Measurements from ENCODE around the gene TMEM43. TPM values are rescaled to one million over a fixed set of nuclear protein-coding genes. Genes with fewer than 3 reads are reported as not detected.

The TMEM43 gene
- total and polyA plus RNA-seq, 4 donors: 44.3 to 104 (median 74.5) TPM

DNA sequence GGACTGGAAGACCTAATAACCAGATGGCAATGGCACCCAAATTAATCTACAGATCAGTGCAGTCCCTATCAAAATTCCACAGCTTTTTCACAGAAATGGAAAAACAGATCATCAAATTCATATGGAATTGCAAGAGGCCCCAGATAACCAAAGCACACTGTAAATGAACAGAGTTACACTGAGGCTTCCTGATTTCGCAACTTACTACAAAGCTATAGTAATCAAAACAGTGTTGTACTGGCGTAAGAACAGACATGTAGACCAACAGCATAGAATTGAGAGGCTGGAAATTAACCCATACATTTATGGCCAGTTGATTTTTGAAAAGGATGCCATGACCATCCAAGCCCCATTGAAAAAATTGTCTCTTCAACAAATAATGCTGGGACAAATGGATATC is 37.3 kb downstream of the TMEM43 start:
- Histone ChIP-seq H3K27me3 (ENCODE audit: control insufficient read depth in 3 of 3, insufficient read depth in 3 of 3, low read length in 2 of 3) (no peaks in the 10 kb centered on the region), H3K36me3 (ENCODE audit: control insufficient read depth in 4 of 4, insufficient read depth in 4 of 4, low read length in 4 of 4) (peaks cover 58 to 91% (median 74%) of the 10 kb centered on the region in 4 donors), H3K9ac (ENCODE audit: insufficient read depth in 1 of 2, low read length in 2 of 2) (no peak overlapping the region), H3K4me1 (ENCODE audit: control insufficient read depth in 5 of 5, insufficient read depth in 5 of 5, low read length in 5 of 5) (no peaks in the 10 kb centered on the region), H3K9me3 (ENCODE audit: control insufficient read depth in 4 of 4, insufficient read depth in 3 of 4, low read length in 3 of 4) (peaks cover 0 to 12% (median 2%) of the 10 kb centered on the region in 4 donors), H3K27ac (ENCODE audit: low read depth in 1 of 2, low read length in 1 of 2) (no peak overlapping the region), H3K4me3 (no peak overlapping the region)
- no peak for TF ChIP-seq CTCF (IDR thresholded peaks at IDR 0.05; ENCODE audit: control extremely low read depth, extremely low read depth)
- DNase-seq (no peak), ATAC-seq (ENCODE audit: insufficient read depth, low FRiP score) (no peak)
- WGBS, 2 donors: 73 to 88% methylated on average over 2 of the region's 2 CpGs

DNA sequence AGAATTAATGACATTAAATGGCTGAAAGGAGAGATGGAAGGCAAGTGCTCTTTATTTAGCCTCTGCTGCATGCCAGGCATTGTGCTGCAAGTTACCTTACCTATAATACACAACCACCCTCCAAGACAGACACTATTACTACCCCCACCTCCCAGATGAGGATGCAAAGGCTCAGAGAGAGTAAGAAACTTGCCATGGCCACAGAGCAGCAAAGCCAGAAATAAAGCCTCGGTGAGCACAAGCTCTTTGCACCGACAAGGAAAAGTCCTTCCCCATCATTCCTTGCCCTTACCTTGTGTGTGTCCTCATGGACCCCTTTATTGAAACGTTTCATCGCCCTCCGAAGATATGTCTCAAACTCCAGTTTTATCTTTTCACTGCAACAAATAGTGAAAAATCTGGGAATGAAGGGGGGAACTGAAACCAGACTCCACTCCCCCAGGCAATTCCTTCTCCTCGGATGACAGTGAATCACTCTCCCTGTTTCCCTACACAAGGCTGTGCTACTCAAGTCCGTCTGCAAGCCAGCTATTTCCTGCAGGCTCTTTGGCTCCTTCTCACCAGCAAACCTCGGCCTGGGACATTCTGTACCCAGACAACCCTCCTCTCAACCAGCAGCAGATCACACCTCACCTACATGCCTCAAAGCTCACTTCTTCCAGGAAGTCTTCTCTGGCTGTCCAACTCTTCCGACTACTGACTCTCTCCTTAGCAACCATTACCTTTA is 42.2 kb downstream of the TMEM43 start:
- no peaks in the 10 kb centered on the region for H3K27me3 ChIP-seq (ENCODE audit: control insufficient read depth in 3 of 3, insufficient read depth in 3 of 3, low read length in 2 of 3)
- H3K4me1 ChIP-seq (ENCODE audit: control insufficient read depth in 5 of 5, insufficient read depth in 5 of 5, low read length in 5 of 5): no peaks in the 10 kb centered on the region
- DNase-seq (no peak), ATAC-seq (ENCODE audit: insufficient read depth, low FRiP score) (no peak)
- H3K27ac ChIP-seq (ENCODE audit: low read depth in 1 of 2, low read length in 1 of 2): no peak overlapping the region
- peaks cover 0 to 6% (median 1%) of the 10 kb centered on the region in 4 donors for H3K9me3 ChIP-seq (ENCODE audit: control insufficient read depth in 4 of 4, insufficient read depth in 3 of 4, low read length in 3 of 4)
- H3K4me3 ChIP-seq: no peak overlapping the region
- WGBS, 2 donors: 93 to 97% methylated on average over 9 of the region's 9 CpGs
- H3K9ac ChIP-seq (ENCODE audit: insufficient read depth in 1 of 2, low read length in 2 of 2): no peak overlapping the region
- peaks cover 50 to 87% (median 60%) of the 10 kb centered on the region in 4 donors for H3K36me3 ChIP-seq (ENCODE audit: control insufficient read depth in 4 of 4, insufficient read depth in 4 of 4, low read length in 4 of 4)
- no peak for TF ChIP-seq CTCF (IDR thresholded peaks at IDR 0.05; ENCODE audit: control extremely low read depth, extremely low read depth)

- no peaks in the 10 kb centered on the region for H3K9me3 ChIP-seq (ENCODE audit: control insufficient read depth in 4 of 4, insufficient read depth in 3 of 4, low read length in 3 of 4)
- H3K27ac ChIP-seq (ENCODE audit: low read depth in 1 of 2, low read length in 1 of 2): no peak overlapping the region
- DNase-seq (no peak), ATAC-seq (ENCODE audit: insufficient read depth, low FRiP score) (no peak)
- 93 to 98% methylated on average over 2 of the region's 2 CpGs for WGBS, 2 donors
- H3K36me3 ChIP-seq (ENCODE audit: control insufficient read depth in 4 of 4, insufficient read depth in 4 of 4, low read length in 4 of 4): peaks cover 46 to 70% (median 54%) of the 10 kb centered on the region in 4 donors
- H3K4me1 ChIP-seq (ENCODE audit: control insufficient read depth in 5 of 5, insufficient read depth in 5 of 5, low read length in 5 of 5): no peaks in the 10 kb centered on the region
- H3K9ac ChIP-seq (ENCODE audit: insufficient read depth in 1 of 2, low read length in 2 of 2): no peak overlapping the region
- H3K4me3 ChIP-seq: no peak overlapping the region
- no peak for TF ChIP-seq CTCF (IDR thresholded peaks at IDR 0.05; ENCODE audit: control extremely low read depth, extremely low read depth)
- H3K27me3 ChIP-seq (ENCODE audit: control insufficient read depth in 3 of 3, insufficient read depth in 3 of 3, low read length in 2 of 3): no peaks in the 10 kb centered on the region
Observed at GRCh38 chr3:14169435-14169834, 44.6 kb downstream of the TMEM43 start.

GRCh38 chr3:14169871-14170270 is 45.0 kb downstream of the TMEM43 start:
- no peak overlapping the region for H3K27ac ChIP-seq (ENCODE audit: low read depth in 1 of 2, low read length in 1 of 2)
- H3K36me3 ChIP-seq (ENCODE audit: control insufficient read depth in 4 of 4, insufficient read depth in 4 of 4, low read length in 4 of 4): peaks cover 42 to 65% (median 50%) of the 10 kb centered on the region in 4 donors
- H3K9me3 ChIP-seq (ENCODE audit: control insufficient read depth in 4 of 4, insufficient read depth in 3 of 4, low read length in 3 of 4): no peaks in the 10 kb centered on the region
- no peak overlapping the region for H3K4me3 ChIP-seq
- H3K4me1 ChIP-seq (ENCODE audit: control insufficient read depth in 5 of 5, insufficient read depth in 5 of 5, low read length in 5 of 5): no peaks in the 10 kb centered on the region
- no peak for DNase-seq
- no peaks in the 10 kb centered on the region for H3K27me3 ChIP-seq (ENCODE audit: control insufficient read depth in 3 of 3, insufficient read depth in 3 of 3, low read length in 2 of 3)
- no peak for TF ChIP-seq CTCF (IDR thresholded peaks at IDR 0.05; ENCODE audit: control extremely low read depth, extremely low read depth)
- no peak overlapping the region for H3K9ac ChIP-seq (ENCODE audit: insufficient read depth in 1 of 2, low read length in 2 of 2)
- no peak for ATAC-seq (ENCODE audit: insufficient read depth, low FRiP score)

Data from lung (tissue), 12 donors.